Islet precursor cell (in vitro differentiated cells): Measurements from ENCODE around the gene C13orf46.

Experiments
- DNase-seq: peaks from one replicate; pipeline ENCODE4 v3.0.0-alpha.2; 2018

The C13orf46 gene

GRCh38 chr13:114009590-114010400 lies 35.9 kb upstream of the C13orf46 start:
- DNase-seq = no peak

- DNase-seq = no peak
Measured at GRCh38 chr13:114008964-114009589, 35.2 kb upstream of the C13orf46 start.

GRCh38 chr13:114007566-114007965 lies 33.7 kb upstream of the C13orf46 start:
- DNase-seq = no peak

- no peak for DNase-seq
Measured at GRCh38 chr13:114005206-114005724, 31.4 kb upstream of the C13orf46 start.

- DNase-seq = no peak
Measured at GRCh38 chr13:114004420-114005205, 30.7 kb upstream of the C13orf46 start.

- no peak for DNase-seq
Measured at GRCh38 chr13:114002771-114003321, 29.0 kb upstream of the C13orf46 start.

GRCh38 chr13:114002009-114002544 lies 28.2 kb upstream of the C13orf46 start:
- no peak for DNase-seq

GRCh38 chr13:114001331-114002008 lies 27.6 kb upstream of the C13orf46 start:
- no peak for DNase-seq

GRCh38 chr13:114000151-114001040 lies 26.5 kb upstream of the C13orf46 start:
- DNase-seq = no peak

GRCh38 chr13:113999618-113999910 lies 25.7 kb upstream of the C13orf46 start:
- DNase-seq = no peak

- DNase-seq = no peak
Measured at GRCh38 chr13:113998781-113999617, 25.1 kb upstream of the C13orf46 start.

GRCh38 chr13:113997845-113998751 lies 24.2 kb upstream of the C13orf46 start:
- DNase-seq = no peak

- DNase-seq = no peak
Measured at GRCh38 chr13:113996912-113997745, 23.3 kb upstream of the C13orf46 start.

GRCh38 chr13:113996081-113996911 lies 22.4 kb upstream of the C13orf46 start:
- no peak for DNase-seq

GRCh38 chr13:113995051-113995601 lies 21.2 kb upstream of the C13orf46 start:
- no peak for DNase-seq

GRCh38 chr13:113992276-113993005 lies 18.6 kb upstream of the C13orf46 start:
- no peak for DNase-seq
